ENCODE data around the gene RPA1.
"Not testable (repeated sequence)": the region's sequence is repeated elsewhere in the genome, so short reads cannot be mapped to it uniquely, and the experiment has no call there.

The RPA1 gene

GRCh38 chr17:1829592-1830257 lies at the start of gene RPA1, which contains the start of gene SMYD4:
RPA1 (plus strand) TSS chr17:1830005; CDS start chr17:1830094, 89 bp downstream.
SMYD4 (minus strand) TSS chr17:1829902; CDS start chr17:1827994, 1,908 bp downstream.
- DNase-seq = peak; percentile 80 to 84 (median 83)

GRCh38 chr17:1782171-1782567 lies 47.6 kb upstream of the RPA1 start:
- no peak for DNase-seq

GRCh38 chr17:1783271-1783670 lies 46.5 kb upstream of the RPA1 start:
- no peak for DNase-seq

GRCh38 chr17:1783834-1784611 lies 45.8 kb upstream of the RPA1 start:
- peak in 2 of 3 experiments; percentile 1 to 51 for DNase-seq

GRCh38 chr17:1785930-1786329 lies 43.9 kb upstream of the RPA1 start:
- no peak for DNase-seq

- no peak for DNase-seq
Measured at GRCh38 chr17:1786708-1787107, 43.1 kb upstream of the RPA1 start.

- no peak for DNase-seq
Measured at GRCh38 chr17:1787301-1787902, 42.4 kb upstream of the RPA1 start.

- peak in 1 of 3 experiments; percentile 8 for DNase-seq
Measured at GRCh38 chr17:1789936-1790335, 39.9 kb upstream of the RPA1 start.

GRCh38 chr17:1792495-1793446 lies 37.0 kb upstream of the RPA1 start:
- DNase-seq = peak in 1 of 3 experiments; percentile 1

- peak in 2 of 3 experiments; percentile 34 to 72 for DNase-seq
Measured at GRCh38 chr17:1793447-1793806, 36.4 kb upstream of the RPA1 start.

- no peak for DNase-seq
Measured at GRCh38 chr17:1796800-1797199, 33.0 kb upstream of the RPA1 start.

GRCh38 chr17:1797323-1797722 lies 32.5 kb upstream of the RPA1 start:
- DNase-seq = no peak

- DNase-seq = not testable (repeated sequence)
Measured at GRCh38 chr17:1797846-1798245, 32.0 kb upstream of the RPA1 start.

- DNase-seq = no peak
Measured at GRCh38 chr17:1800240-1800639, 29.6 kb upstream of the RPA1 start.

GRCh38 chr17:1800712-1801111 lies 29.1 kb upstream of the RPA1 start:
- no peak for DNase-seq

GRCh38 chr17:1802429-1802828 lies 27.4 kb upstream of the RPA1 start:
- no peak for DNase-seq

GRCh38 chr17:1803280-1803679 lies 26.5 kb upstream of the RPA1 start:
- DNase-seq = no peak

GRCh38 chr17:1807890-1808289 lies 21.9 kb upstream of the RPA1 start:
- DNase-seq = no peak

GRCh38 chr17:1808644-1809043 lies 21.2 kb upstream of the RPA1 start:
- no peak for DNase-seq

GRCh38 chr17:1809815-1810214 lies 20.0 kb upstream of the RPA1 start:
- DNase-seq = not testable (repeated sequence)

- no peak for DNase-seq
Measured at GRCh38 chr17:1810450-1811103, 19.2 kb upstream of the RPA1 start.

- DNase-seq = no peak
Measured at GRCh38 chr17:1813088-1813487, 16.7 kb upstream of the RPA1 start.
